GM11168 (cell line): ENCODE data around the gene SPG11.
"Not testable (repeated sequence)": the region's sequence is repeated elsewhere in the genome, so short reads cannot be mapped to it uniquely, and the experiment has no call there.

Source experiments
- in situ Hi-C: fragments of 300-500 bp; cut with MboI; formaldehyde crosslinking; loops from one replicate; pipeline ENCODE4 v1.12.0; 2022; ENCODE audit warnings: low sequenced_read_pairs; ENCODE audit not compliant: unreplicated experiment

Gene SPG11

DNA sequence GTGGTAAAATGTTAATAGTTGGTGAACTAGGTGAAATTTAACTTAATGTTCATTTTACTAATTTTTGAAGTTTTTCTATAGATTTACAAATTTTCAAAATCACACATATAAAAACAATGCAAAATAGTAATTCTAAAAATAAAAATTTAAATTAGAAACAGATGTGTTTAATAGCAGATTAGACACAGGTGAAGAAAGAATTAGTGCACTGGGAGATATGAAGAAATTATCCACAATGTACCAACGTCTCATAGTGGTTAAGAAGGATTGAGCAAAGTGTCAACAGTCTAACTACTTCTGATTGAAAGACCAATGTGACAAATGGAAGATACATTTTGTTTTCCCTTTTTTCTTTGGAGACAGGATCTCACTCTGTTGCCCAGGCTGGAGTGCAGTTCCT is 26.5 kb downstream of the SPG11 start:
- in situ Hi-C loops, result no loop called here

DNA sequence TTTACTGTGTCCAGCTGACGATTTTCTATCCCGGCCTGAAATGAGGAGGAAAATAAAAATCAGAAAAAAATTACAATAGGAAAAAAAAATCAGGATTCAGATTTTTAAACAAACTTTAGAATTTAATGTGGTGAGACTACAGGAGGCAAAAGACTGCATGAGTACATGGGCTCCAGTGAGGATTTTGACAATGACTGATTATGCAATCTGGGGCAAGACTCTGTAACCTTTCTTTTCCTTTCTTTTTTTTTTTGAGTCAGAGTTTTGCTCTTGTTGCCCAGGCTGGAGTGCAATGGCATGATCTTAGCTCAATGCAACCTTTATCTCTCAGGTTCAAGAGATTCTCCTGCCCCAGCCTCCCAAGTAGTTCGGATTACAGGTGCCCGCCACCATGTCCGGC is 29.9 kb downstream of the SPG11 start:
- in situ Hi-C loops, result no loop called here

DNA sequence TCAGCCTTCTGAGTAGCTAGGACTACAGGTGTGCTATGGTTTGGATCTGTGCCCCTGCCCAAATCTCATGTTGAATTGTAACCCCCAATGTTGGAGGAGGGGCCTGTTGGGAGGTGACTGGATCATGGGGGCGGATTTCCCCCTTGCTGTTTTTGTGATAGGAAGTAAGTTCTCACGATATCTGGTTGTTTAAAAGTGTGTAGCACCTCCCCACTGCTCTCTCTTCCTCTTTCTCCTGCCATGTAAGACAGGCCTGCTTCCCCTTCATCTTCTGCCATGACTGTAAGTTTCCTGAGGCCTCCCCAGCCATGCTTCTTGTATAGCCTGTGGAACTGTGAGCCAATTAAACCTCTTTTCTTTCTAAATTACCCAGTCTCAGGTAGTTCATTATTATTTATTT is 38.2 kb downstream of the SPG11 start:
- in situ Hi-C loops, result not testable (repeated sequence)

DNA sequence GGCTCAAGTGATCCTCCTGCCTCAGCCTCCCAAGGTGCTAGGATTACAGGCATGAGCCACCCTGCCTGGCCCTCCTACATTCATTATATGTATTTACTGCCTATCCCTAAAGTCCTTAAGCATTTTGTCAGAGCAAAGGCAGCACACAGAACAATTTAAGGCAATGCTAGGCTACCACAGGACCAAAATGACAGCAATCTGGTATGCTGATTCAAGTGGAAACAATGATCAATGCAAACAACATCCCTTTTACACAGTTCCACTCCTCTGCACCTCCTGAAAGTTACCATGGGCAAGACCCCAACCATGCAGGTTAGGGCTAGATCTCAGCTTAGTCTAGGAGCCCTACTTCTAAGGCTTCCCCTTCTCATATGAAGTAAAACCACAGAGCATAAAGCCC is 40.3 kb downstream of the SPG11 start:
- in situ Hi-C loops, result no loop called here

DNA sequence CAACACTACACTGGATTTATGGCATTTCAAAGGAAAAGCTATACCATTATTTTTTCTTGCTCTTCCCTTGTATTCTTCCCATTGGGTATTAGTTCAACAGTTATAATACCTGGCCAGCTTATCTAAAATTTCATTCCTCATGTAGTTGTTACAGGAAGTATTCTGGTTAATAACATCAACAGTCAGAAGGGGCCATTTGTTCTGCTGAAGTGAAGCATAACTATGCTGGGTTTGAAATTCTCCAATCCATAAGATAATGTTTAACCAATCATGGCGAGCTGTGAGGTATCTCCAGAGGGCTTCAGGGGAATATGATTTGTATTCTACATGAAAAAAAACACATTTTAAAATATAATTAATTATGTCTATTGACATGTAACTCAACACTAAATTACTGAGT is 43.4 kb downstream of the SPG11 start:
- in situ Hi-C loops, result no loop called here

DNA sequence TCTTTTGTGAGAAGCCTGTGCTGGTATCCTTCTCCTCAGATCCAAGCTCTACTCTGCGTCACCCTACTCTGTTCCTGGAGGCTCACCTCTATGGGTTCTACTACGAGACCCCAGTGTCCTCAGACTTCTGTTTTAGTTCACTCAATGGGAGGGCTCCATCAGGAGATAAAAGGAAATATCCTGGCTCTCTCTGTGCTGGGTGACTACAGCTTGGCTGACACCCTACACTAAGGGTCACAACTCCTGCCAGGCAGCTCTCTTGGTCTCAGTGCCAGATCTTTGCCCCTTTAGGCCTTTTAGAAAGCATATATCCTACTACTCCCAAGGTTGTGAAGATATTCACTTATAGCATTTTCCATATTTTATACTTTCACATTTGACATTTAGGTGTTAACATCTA is 46.5 kb downstream of the SPG11 start:
- in situ Hi-C loops, result no loop called here

DNA sequence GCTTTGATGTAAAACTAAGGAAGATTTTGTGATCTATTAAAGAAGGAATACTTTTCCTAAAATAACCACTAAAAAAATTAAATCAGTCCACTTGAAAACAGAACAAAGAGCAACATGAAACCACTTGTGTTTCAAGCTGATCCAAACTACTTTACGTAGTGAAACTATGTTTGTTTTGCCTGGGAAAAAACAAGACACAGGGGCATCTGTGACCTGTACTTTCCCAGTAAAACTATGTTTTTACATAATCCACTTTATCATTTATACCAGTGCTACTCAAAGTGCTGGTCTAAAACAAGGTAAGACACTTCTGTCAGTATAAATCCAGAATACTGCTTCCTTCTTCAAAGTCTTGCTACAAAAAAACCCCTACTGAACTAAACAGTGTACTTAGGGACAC is 56.7 kb downstream of the SPG11 start:
- in situ Hi-C loops, result no loop called here

DNA sequence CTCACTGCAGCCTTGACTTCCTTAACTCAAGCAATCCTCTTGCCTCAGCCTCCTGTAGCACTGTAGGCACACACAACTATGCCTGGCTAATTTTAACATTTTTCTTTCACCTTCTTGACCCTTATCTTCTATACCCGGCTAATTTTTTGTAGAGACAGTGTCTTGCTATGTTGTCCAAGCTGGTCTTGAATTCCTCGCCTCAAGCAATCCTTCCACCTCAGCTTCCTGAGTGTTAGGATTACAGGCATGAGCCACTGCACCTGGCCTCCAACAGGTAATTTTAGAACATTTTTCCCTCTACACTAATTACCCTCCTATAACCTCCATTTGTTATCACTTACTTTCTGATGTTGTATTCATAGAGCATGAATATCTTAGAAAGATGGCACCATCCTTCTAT is 60.3 kb downstream of the SPG11 start:
- in situ Hi-C loops, result no loop called here

DNA sequence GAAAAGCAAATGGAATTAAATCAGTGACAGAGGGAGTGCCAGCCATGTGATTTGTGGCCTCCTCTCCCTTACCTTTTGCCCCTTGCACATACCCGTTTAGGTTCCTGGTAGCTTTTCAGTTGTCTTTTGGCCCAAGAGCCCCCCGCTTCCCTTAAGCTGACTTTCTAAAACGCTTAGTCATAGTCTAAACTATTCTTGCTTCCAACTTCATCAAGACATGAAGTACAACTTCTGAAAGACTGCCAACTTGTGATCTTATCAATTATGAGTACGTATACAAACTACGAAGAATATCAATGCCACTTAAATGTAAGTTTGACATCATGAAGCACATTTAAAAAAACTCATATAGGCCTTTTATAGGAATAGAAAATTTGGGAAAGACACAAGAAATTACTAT is 64.6 kb downstream of the SPG11 start:
- in situ Hi-C loops, result no loop called here

DNA sequence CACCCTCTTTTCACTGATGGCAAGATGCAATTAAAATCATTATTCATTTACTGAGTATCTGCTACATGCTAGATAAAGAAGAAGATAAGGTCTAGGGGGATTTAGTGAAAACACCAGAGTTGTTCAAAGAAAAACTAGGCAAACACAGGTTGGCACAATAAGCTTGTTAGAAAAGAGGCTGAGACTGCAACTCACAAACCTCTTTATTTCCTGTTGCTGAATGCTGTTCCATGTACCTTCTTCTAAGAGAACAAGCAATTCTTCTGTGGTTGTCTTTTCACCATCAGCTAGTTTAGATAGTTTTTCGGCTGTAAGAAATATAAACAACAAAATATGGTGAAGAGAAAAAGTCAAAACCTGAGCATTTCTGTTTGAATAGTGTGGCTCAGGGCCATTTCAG is 65.4 kb downstream of the SPG11 start:
- in situ Hi-C loops, result no loop called here

DNA sequence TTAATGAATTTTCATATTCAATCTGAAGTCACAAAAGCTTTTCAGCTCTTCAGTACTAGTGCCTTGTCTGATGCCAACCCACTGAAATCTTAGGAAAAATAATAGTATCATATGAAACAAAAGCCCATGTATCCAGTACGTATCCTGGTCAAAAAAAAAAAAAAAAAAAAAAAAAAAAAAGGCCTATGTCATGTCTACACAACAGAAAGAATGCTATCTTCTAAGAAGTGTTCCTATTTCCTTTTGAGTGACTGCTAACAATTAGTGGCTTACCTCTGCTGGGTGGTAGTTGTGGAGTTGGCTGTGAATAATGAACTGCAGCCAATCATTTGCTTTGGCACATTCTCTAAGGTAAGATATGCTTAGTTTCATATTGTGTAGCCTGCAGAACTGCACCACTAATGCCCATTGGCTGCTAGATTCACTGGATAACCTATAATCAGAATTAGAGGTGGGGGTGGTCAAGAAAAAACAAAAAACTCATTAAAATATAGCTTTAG is 66.9 kb downstream of the SPG11 start:
- in situ Hi-C loops, result no loop called here

DNA sequence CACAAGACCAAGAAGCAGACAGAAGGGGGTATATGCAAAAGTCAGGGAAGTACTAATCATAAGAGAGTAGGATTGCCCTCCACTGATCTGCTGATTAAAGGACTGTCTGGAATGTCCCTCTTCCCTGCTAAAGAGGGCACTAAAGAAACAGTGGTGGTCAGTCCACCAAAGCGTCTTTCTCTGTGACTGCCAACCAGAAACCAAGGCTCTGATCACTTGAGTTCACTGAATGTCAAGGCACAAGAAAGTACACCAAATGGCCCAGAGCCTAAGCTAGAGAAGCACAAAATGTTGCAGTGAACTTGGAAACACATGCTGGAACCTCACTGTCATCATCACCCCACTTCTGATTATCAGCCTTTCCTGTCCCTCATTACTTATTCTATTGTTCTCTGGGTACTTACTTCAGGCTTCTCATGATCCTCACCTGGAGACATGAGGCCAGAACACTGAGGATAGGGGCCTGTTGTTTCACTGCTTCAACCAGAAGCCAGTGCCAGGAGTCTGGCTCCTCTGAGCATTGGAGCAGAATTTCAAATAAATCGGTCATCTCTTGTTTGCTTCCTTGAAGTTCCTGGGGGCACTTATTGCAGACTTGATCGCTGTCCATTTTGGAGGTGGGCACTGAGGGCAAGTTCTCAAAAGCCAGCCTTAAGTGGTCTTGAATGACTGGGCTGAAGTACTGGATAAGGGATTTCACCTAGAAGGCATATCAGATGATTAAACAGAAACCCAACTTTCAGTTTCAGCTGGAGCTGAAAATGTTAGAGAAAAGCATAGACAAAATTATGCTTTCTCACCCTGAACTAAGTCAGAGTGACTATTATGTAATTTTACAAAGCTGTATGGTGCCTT is 67.6 kb downstream of the SPG11 start:
- in situ Hi-C loops, result no loop called here

DNA sequence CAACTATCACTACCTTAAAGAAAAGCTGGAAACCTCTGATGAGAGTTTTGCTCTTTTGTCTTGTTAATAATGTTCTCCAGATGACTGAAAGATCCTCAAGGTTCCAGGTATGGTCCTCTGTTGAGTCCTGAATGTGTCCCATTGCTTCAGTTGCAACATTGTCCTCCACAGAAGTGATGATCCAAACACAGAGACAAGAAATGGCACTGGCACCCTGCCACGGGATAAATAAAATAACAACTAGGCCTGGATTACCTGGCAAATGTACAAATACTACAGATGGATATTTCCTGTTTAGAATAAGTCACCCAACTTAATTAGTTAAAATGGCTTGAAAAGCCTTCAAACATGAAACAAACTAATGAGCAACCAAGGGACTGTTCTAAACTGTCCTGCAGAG is 68.2 kb downstream of the SPG11 start:
- in situ Hi-C loops, result no loop called here

DNA sequence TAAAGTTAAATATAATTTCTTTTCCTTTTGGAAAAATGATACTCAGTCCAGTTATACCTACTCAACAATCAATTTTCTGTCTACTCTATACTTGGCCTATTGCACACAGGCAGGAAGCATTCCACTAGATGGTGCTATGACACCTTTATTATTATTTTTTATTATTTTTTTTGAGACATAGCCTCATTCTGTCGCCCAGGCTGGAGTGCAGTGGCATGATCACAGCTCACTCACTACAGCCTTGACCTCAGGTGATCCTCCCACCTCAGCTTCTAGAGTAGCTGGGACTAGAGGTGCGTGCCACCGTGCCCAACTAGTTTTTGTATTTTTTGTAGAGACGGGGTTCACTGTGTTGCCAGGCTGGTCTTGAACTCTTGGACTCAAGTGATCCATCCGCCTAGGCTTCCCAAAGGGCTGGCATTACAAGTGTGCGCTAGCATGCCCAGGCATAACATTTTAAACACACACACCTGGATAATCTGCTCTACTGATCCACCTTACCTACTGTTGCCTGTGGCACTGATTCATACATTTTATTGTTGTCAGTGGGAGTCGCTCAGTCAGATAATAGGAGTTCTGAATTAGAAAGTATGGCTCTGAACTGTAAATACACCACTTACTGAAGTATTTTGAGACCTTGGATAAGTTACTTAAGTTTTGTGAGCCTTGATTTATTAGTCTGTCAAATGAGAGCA is 70.3 kb downstream of the SPG11 start:
- in situ Hi-C loops, result no loop called here

DNA sequence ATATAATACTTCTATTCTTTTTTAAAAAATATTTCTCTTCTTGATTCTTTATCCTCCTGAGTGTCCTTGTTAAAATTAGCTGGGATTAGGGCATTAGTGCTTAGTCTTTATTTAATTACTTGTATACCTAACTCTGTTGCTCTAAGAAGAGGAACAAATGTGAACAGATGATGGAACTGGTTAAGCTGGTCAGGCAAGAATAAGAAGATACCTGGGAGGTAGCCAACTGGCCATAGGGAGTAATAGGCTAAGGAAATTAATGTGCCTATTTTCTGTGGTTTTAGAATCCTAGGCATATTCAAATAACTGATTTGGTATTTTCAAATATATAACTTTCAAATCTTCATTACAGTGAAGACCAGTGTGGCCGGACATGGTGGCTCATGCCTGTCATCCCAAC is 72.1 kb downstream of the SPG11 start:
- in situ Hi-C loops, result no loop called here

DNA sequence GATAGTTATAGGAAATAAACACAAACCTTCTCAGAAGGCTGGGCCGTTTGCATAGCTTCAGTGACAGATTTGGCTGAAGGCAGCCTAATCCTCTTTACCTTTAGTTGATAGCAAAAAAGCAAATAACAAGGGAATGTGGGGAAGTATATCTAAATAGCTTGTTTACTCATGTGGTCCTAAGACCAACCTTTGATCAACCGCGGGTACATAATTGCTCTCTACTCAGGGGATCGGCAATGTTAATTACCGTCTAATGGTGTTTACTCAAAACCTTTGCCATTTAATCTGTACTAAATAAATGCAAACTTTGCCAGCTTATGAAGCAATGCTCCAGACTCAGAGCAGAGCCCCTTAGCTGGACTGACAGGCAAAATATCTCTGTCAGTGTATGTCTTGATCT is 74.9 kb downstream of the SPG11 start:
- in situ Hi-C loops, result no loop called here

DNA sequence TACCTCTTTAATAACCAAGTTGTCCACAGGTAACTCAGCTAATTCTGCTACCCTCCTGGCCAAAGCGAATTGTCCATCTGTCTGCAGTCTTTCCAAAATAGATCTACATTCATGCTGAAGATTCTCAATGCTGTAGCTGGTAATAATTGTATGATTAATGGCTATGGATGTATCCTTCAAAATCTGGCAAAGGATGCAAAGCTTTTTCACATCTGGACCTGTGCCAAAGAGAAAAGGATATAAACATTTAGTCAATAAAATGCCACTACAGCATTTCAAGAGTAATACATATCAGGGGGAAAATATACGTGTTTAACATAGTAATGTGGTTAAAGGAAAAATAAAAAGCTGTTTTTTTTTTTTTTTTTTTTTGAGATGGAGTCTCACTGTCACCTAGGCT is 77.8 kb downstream of the SPG11 start:
- in situ Hi-C loops, result no loop called here

DNA sequence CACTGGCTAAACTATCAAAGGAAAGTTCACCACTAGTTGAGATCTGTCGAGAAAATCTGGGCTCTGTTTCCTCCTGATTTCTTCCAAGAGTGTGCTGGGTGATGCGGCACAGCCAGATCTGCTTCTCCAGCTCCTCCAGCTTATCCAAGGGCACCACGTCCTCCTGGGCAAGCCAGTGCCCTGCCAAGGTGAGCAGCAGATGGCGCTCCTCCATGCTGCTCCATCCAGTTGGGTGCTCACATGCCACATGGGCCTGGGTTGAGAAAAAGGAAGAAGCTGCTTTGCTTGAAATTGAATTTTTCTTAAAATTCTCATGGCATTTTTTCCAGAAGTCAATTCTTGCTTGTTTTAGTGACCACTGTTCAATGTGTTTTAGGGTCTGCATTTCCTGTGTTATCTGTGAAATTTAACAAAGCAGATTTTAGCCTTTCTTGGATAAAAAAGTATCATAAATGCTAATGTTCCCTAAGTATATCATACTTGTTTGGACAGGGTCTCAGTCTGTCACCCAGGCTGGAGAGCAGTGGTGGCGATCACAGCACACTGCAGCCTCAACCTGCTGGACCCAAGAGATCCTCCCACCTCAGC is 79.2 kb downstream of the SPG11 start:
- in situ Hi-C loops, result loop anchor here (5.0 kb wide), 1 partner anchor 153 kb away; the partner anchor contains the start of gene TRIM69

DNA sequence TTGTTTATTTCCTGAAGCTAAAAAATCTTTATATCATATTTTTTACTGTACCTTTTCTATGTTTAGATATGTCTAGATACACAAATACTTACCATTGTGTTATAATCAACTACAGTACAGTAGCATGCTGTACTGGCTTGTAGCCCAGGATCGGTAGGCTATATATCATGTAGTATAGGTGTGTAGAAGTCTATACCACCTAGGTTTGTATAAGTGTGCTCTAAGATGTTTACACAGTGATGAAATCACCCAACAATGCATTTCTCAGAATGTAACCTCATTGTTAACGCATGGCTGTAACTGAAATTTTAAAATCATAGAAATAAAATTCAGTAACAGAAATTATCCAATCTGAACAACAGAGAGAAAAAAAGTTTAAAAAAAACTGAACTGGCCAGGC is 83.4 kb downstream of the SPG11 start:
- in situ Hi-C loops, result loop anchor here (5.0 kb wide), 1 partner anchor 157 kb away; the partner anchor contains the start of gene TRIM69

DNA sequence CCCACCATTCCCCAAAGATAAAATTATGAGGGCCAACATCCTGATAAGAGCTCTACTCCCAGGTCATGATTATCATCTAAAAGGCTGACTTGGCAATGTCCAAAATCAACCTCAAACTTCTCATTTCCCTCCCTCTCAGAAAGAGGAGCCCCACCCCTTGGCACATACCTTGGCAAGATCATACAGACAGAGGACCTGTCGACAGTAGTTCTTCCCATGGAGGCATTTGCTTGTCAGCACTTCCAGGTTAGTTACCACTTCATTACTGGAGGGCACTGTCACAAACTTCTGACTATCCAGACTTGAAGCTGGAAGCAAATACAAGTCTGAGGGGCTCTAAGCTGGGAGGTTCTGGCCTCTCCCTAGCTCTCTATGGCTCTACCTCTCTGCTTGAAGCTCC is 88.7 kb downstream of the SPG11 start:
- in situ Hi-C loops, result no loop called here

DNA sequence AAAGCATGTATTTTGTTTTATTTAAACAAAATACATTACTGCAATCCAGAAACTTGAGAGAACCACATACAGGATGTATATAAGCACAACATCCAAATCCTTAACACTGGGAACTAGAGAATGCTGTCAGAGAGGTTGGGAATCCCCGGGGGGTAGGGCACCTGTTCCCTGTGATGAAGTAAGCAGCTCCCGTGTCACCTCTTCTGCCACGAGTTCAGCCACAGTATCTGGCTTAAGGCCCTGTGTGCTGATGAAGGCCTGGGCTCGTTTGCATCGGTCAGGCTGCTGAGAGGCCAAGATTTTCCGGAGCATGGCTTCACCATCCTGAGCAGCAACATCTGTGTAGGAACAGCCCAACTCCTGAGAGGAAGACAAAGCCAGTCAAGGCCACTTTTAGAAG is 90.1 kb downstream of the SPG11 start:
- in situ Hi-C loops, result no loop called here
